WTC11 (cell line): Measurements from ENCODE around the gene MAP3K14. TPM values are rescaled to one million over a fixed set of nuclear protein-coding genes. Genes with fewer than 3 reads are reported as not detected.

ENCODE experiments used
- ATAC-seq: fragments of 200-7000 bp; cut with Tn5 transposase; 2 replicates; pipeline ENCODE4 v1.10.0; 2021; ENCODE audit warnings: mild to moderate bottlenecking, moderate library complexity
- CTCF ChIA-PET: fragments of 300-600 bp; sonication (Branson Sonifier 250); formaldehyde crosslinking; loops from one replicate; lab custom pipeline; 2021; ENCODE audit warnings: antibody characterized with exemption; lab: Charles Lee
- POLR2A ChIA-PET: fragments of 350-600 bp; sonication (Branson Sonifier 250); formaldehyde crosslinking; loops from one replicate; lab custom pipeline; 2021; ENCODE audit warnings: antibody characterized with exemption; lab: Charles Lee
- DNase-seq: peaks from one replicate; pipeline ENCODE4 v3.0.0; 2021; ENCODE audit warnings: low spot score
- H3K27ac Mint-ChIP-seq: 2 replicates; pipeline ENCODE4 v1.8.0; 2021; ENCODE audit warnings: mixed read lengths
- H3K27me3 Mint-ChIP-seq: 2 replicates; pipeline ENCODE4 v1.8.0; 2021; ENCODE audit warnings: low read depth, mild to moderate bottlenecking, moderate library complexity, mixed read lengths
- H3K36me3 Mint-ChIP-seq: 2 replicates; pipeline ENCODE4 v1.8.0; 2021; ENCODE audit warnings: mixed read lengths
- H3K4me1 Mint-ChIP-seq: 2 replicates; pipeline ENCODE4 v1.8.0; 2022; ENCODE audit warnings: mixed read lengths
- H3K4me3 Mint-ChIP-seq: 2 replicates; pipeline ENCODE4 v1.8.0; 2021; ENCODE audit warnings: mild to moderate bottlenecking, moderate library complexity, mixed read lengths
- H3K9me3 Mint-ChIP-seq: 2 replicates; pipeline ENCODE4 v1.8.0; 2021; ENCODE audit warnings: mixed read lengths
- ELF4 ChIP-seq: sonication (generic); formaldehyde crosslinking; IDR thresholded peaks from 2 replicates; pipeline ENCODE4 v1.8.1; 2022; ENCODE audit warnings: low read depth, mild to moderate bottlenecking, moderate library complexity, missing genetic modification reagents
- FOXJ3 ChIP-seq: sonication (generic); formaldehyde crosslinking; IDR thresholded peaks from 2 replicates; pipeline ENCODE4 v1.9.0; 2021; ENCODE audit warnings: missing genetic modification reagents, mild to moderate bottlenecking, borderline replicate concordance
- GABPB1 ChIP-seq: sonication (generic); formaldehyde crosslinking; IDR thresholded peaks from 2 replicates; pipeline ENCODE4 v1.8.1; 2023; ENCODE audit warnings: mild to moderate bottlenecking, missing genetic modification reagents
- MYBL2 ChIP-seq: sonication (generic); formaldehyde crosslinking; IDR thresholded peaks from 2 replicates; pipeline ENCODE4 v1.8.1; 2023; ENCODE audit warnings: mild to moderate bottlenecking, moderate library complexity, missing genetic modification reagents
- NR2C2 ChIP-seq: sonication (generic); formaldehyde crosslinking; IDR thresholded peaks from 2 replicates; pipeline ENCODE4 v1.8.0; 2022; ENCODE audit warnings: mild to moderate bottlenecking, missing genetic modification reagents
- SMAD3 ChIP-seq: sonication (generic); formaldehyde crosslinking; IDR thresholded peaks from 2 replicates; pipeline ENCODE4 v1.8.0; 2022; ENCODE audit warnings: missing genetic modification reagents, mild to moderate bottlenecking, borderline replicate concordance
- ZBTB21 ChIP-seq: sonication (generic); formaldehyde crosslinking; IDR thresholded peaks from 2 replicates; pipeline ENCODE4 v1.8.1; 2023; ENCODE audit warnings: mild to moderate bottlenecking, missing genetic modification reagents, borderline replicate concordance
- ZNF232 ChIP-seq: sonication (generic); formaldehyde crosslinking; IDR thresholded peaks from 2 replicates; pipeline ENCODE4 v1.8.0; 2022; ENCODE audit warnings: mild to moderate bottlenecking, missing genetic modification reagents
- total RNA-seq: library from RNA; stranded (reverse); gene quantifications from 3 replicates; pipeline ENCODE4 v1.2.3, GENCODE V29; 2021
- TF ChIP-seq, protein P1 (sequence below): sonication (generic); formaldehyde crosslinking; IDR thresholded peaks from 2 replicates; pipeline ENCODE4 v1.8.0; 2022; ENCODE audit warnings: missing genetic modification reagents
- TF ChIP-seq, protein P2 (sequence below): sonication (generic); formaldehyde crosslinking; IDR thresholded peaks from 2 replicates; pipeline ENCODE4 v1.8.1; 2022; ENCODE audit warnings: mild to moderate bottlenecking, moderate library complexity, missing genetic modification reagents
- TF ChIP-seq, protein P3 (sequence below): fragments of 250-450 bp; sonication (Bioruptor Pico); IDR thresholded peaks from 2 replicates; pipeline ENCODE4 v1.8.0; 2021; ENCODE audit warnings: mild to moderate bottlenecking
- TF ChIP-seq, protein P4 (sequence below): sonication (generic); formaldehyde crosslinking; IDR thresholded peaks from 2 replicates; pipeline ENCODE4 v1.8.1; 2022; ENCODE audit warnings: mild to moderate bottlenecking, missing genetic modification reagents, moderate library complexity, borderline replicate concordance
- TF ChIP-seq, protein P5 (sequence below): sonication (generic); formaldehyde crosslinking; IDR thresholded peaks from 2 replicates; pipeline ENCODE4 v1.8.0; 2023; ENCODE audit warnings: missing genetic modification reagents, mild to moderate bottlenecking, borderline replicate concordance
- TF ChIP-seq, protein P6 (sequence below): fragments of 250-450 bp; sonication (Bioruptor Pico); IDR thresholded peaks from 2 replicates; pipeline ENCODE4 v1.9.0; 2021; ENCODE audit warnings: mild to moderate bottlenecking, borderline replicate concordance
- TF ChIP-seq, protein P7 (sequence below): sonication (generic); formaldehyde crosslinking; IDR thresholded peaks from 2 replicates; pipeline ENCODE4 v1.8.1; 2023; ENCODE audit warnings: mild to moderate bottlenecking, missing genetic modification reagents, moderate library complexity

The MAP3K14 gene
- total RNA-seq, 1 experiment from 2014 or later, result 4.0 TPM

DNA sequence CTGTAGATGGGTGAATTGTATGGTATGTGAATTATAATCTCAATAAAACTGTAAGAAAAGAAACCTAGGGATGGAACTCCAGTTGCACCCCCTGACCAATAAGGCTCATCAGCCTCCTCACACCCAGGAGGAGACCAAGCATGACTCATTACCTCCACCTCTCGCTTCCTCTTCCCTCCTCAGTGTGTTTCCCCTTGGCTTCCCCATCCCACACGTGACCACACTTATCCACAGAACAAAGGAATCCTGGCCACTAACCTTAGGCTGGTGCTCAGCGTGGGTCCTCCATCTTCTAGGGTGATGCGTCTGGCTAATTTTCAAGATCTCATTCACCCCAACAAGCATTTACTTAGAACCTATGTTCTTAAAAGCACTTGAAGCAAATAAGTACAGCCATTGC is 36.2 kb upstream of the MAP3K14 start (continued):
- TF ChIP-seq, protein P1, sequence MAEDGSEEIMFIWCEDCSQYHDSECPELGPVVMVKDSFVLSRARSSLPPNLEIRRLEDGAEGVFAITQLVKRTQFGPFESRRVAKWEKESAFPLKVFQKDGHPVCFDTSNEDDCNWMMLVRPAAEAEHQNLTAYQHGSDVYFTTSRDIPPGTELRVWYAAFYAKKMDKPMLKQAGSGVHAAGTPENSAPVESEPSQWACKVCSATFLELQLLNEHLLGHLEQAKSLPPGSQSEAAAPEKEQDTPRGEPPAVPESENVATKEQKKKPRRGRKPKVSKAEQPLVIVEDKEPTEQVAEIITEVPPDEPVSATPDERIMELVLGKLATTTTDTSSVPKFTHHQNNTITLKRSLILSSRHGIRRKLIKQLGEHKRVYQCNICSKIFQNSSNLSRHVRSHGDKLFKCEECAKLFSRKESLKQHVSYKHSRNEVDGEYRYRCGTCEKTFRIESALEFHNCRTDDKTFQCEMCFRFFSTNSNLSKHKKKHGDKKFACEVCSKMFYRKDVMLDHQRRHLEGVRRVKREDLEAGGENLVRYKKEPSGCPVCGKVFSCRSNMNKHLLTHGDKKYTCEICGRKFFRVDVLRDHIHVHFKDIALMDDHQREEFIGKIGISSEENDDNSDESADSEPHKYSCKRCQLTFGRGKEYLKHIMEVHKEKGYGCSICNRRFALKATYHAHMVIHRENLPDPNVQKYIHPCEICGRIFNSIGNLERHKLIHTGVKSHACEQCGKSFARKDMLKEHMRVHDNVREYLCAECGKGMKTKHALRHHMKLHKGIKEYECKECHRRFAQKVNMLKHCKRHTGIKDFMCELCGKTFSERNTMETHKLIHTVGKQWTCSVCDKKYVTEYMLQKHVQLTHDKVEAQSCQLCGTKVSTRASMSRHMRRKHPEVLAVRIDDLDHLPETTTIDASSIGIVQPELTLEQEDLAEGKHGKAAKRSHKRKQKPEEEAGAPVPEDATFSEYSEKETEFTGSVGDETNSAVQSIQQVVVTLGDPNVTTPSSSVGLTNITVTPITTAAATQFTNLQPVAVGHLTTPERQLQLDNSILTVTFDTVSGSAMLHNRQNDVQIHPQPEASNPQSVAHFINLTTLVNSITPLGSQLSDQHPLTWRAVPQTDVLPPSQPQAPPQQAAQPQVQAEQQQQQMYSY (CRISPR knock-in tag), result no peak
- no peak for TF ChIP-seq ELF4
- TF ChIP-seq, all 79 proteins: peak for 0

DNA sequence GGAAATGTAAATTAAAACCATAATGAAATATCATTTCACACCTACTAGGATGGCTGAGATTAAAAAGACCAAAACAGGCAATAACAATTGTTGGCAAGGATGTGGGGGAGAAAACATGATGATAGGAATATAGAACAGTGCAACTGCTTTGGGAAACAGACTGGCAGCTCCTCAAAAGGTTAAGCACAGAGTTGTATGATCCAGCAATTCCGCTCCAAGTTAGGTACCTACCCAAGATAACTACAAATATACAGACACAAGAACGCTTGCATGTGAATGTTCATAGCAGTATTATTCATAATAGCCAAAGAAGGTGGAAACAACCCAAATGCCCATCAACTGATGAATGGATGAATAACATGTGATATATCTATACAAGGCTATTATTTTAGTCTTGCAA is 35.0 kb upstream of the MAP3K14 start:
- Mint-ChIP-seq H3K27me3 (peaks cover 23% of the 10 kb centered on the region), H3K4me3 (no peak overlapping the region), H3K9me3 (peaks cover 21% of the 10 kb centered on the region), H3K4me1 (no peaks in the 10 kb centered on the region), H3K36me3 (no peaks in the 10 kb centered on the region), H3K27ac (no peak overlapping the region)
- ChIA-PET POLR2A (no interaction called here), CTCF (no interaction called here)
- ATAC-seq (no peak), DNase-seq (no peak)
- TF ChIP-seq, protein P2, sequence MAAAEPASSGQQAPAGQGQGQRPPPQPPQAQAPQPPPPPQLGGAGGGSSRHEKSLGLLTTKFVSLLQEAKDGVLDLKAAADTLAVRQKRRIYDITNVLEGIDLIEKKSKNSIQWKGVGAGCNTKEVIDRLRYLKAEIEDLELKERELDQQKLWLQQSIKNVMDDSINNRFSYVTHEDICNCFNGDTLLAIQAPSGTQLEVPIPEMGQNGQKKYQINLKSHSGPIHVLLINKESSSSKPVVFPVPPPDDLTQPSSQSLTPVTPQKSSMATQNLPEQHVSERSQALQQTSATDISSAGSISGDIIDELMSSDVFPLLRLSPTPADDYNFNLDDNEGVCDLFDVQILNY, result no peak
- TF ChIP-seq ZBTB21 (CRISPR knock-in tag), result no peak
- TF ChIP-seq FOXJ3 (CRISPR knock-in tag), result no peak
- TF ChIP-seq, protein P3, sequence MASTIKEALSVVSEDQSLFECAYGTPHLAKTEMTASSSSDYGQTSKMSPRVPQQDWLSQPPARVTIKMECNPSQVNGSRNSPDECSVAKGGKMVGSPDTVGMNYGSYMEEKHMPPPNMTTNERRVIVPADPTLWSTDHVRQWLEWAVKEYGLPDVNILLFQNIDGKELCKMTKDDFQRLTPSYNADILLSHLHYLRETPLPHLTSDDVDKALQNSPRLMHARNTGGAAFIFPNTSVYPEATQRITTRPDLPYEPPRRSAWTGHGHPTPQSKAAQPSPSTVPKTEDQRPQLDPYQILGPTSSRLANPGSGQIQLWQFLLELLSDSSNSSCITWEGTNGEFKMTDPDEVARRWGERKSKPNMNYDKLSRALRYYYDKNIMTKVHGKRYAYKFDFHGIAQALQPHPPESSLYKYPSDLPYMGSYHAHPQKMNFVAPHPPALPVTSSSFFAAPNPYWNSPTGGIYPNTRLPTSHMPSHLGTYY (CRISPR knock-in tag), result no peak
- no peak for TF ChIP-seq GABPB1
- TF ChIP-seq, protein P4, sequence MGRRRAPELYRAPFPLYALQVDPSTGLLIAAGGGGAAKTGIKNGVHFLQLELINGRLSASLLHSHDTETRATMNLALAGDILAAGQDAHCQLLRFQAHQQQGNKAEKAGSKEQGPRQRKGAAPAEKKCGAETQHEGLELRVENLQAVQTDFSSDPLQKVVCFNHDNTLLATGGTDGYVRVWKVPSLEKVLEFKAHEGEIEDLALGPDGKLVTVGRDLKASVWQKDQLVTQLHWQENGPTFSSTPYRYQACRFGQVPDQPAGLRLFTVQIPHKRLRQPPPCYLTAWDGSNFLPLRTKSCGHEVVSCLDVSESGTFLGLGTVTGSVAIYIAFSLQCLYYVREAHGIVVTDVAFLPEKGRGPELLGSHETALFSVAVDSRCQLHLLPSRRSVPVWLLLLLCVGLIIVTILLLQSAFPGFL, result no peak
- TF ChIP-seq, protein P5, sequence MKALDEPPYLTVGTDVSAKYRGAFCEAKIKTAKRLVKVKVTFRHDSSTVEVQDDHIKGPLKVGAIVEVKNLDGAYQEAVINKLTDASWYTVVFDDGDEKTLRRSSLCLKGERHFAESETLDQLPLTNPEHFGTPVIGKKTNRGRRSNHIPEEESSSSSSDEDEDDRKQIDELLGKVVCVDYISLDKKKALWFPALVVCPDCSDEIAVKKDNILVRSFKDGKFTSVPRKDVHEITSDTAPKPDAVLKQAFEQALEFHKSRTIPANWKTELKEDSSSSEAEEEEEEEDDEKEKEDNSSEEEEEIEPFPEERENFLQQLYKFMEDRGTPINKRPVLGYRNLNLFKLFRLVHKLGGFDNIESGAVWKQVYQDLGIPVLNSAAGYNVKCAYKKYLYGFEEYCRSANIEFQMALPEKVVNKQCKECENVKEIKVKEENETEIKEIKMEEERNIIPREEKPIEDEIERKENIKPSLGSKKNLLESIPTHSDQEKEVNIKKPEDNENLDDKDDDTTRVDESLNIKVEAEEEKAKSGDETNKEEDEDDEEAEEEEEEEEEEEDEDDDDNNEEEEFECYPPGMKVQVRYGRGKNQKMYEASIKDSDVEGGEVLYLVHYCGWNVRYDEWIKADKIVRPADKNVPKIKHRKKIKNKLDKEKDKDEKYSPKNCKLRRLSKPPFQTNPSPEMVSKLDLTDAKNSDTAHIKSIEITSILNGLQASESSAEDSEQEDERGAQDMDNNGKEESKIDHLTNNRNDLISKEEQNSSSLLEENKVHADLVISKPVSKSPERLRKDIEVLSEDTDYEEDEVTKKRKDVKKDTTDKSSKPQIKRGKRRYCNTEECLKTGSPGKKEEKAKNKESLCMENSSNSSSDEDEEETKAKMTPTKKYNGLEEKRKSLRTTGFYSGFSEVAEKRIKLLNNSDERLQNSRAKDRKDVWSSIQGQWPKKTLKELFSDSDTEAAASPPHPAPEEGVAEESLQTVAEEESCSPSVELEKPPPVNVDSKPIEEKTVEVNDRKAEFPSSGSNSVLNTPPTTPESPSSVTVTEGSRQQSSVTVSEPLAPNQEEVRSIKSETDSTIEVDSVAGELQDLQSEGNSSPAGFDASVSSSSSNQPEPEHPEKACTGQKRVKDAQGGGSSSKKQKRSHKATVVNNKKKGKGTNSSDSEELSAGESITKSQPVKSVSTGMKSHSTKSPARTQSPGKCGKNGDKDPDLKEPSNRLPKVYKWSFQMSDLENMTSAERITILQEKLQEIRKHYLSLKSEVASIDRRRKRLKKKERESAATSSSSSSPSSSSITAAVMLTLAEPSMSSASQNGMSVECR (CRISPR knock-in tag), result no peak

DNA sequence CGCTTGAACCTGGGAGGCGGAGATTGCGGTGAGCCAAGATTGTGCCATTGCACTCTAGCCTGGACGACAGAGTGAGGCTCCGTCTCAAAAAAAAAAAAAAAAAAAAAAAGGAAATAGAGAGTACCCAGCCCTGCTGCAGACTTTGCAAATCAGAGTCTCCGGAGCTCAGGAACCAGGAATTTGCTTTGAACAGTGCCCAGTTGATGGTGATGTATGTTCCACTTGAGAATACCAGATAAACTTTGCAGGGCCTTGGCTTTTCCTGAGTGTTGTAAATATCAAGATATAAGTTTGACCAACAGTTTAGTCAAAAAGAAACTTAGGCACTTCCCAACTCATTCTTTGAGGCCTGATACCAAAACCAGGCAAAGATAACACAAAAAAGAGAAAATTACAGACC is 30.6 kb upstream of the MAP3K14 start:
- Mint-ChIP-seq H3K4me1 (peaks cover under 1% of the 10 kb centered on the region), H3K9me3 (peaks cover 14% of the 10 kb centered on the region), H3K27ac (no peak overlapping the region), H3K4me3 (no peak overlapping the region), H3K36me3 (no peaks in the 10 kb centered on the region), H3K27me3 (peaks cover 11% of the 10 kb centered on the region; the same call in 1 of the 2 replicates)
- no peak for TF ChIP-seq MYBL2 (CRISPR knock-in tag)
- no peak for TF ChIP-seq ZBTB21 (CRISPR knock-in tag)
- no peak for TF ChIP-seq NR2C2 (CRISPR knock-in tag)
- no peak for TF ChIP-seq ZNF232
- TF ChIP-seq, protein P6, sequence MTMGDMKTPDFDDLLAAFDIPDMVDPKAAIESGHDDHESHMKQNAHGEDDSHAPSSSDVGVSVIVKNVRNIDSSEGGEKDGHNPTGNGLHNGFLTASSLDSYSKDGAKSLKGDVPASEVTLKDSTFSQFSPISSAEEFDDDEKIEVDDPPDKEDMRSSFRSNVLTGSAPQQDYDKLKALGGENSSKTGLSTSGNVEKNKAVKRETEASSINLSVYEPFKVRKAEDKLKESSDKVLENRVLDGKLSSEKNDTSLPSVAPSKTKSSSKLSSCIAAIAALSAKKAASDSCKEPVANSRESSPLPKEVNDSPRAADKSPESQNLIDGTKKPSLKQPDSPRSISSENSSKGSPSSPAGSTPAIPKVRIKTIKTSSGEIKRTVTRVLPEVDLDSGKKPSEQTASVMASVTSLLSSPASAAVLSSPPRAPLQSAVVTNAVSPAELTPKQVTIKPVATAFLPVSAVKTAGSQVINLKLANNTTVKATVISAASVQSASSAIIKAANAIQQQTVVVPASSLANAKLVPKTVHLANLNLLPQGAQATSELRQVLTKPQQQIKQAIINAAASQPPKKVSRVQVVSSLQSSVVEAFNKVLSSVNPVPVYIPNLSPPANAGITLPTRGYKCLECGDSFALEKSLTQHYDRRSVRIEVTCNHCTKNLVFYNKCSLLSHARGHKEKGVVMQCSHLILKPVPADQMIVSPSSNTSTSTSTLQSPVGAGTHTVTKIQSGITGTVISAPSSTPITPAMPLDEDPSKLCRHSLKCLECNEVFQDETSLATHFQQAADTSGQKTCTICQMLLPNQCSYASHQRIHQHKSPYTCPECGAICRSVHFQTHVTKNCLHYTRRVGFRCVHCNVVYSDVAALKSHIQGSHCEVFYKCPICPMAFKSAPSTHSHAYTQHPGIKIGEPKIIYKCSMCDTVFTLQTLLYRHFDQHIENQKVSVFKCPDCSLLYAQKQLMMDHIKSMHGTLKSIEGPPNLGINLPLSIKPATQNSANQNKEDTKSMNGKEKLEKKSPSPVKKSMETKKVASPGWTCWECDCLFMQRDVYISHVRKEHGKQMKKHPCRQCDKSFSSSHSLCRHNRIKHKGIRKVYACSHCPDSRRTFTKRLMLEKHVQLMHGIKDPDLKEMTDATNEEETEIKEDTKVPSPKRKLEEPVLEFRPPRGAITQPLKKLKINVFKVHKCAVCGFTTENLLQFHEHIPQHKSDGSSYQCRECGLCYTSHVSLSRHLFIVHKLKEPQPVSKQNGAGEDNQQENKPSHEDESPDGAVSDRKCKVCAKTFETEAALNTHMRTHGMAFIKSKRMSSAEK (CRISPR knock-in tag), result no peak
- no peak for TF ChIP-seq SMAD3
- TF ChIP-seq, protein P7, sequence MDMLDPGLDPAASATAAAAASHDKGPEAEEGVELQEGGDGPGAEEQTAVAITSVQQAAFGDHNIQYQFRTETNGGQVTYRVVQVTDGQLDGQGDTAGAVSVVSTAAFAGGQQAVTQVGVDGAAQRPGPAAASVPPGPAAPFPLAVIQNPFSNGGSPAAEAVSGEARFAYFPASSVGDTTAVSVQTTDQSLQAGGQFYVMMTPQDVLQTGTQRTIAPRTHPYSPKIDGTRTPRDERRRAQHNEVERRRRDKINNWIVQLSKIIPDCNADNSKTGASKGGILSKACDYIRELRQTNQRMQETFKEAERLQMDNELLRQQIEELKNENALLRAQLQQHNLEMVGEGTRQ (CRISPR knock-in tag), result no peak
- ATAC-seq, result no peak
- ChIA-PET POLR2A (no interaction called here), CTCF (no interaction called here)
- DNase-seq, result no peak
